Dermis microvascular lymphatic vessel endothelial cell (primary cell): ENCODE measurements around the gene GRIK4. TPM values are rescaled to one million over a fixed set of nuclear protein-coding genes. Genes with fewer than 3 reads are reported as not detected.
"Not testable (repeated sequence)": the region's sequence is repeated elsewhere in the genome, so short reads cannot be mapped to it uniquely, and the experiment has no call there.

Source experiments
- DNase-seq, 2 donors: peaks; one replicate each; pipeline versions ENCODE4 v3.0.0 to v3.0.0-alpha.2; 2010; ENCODE audit warnings: low read depth in 2 of 2
- total RNA-seq: library from RNA; depleted of rRNA; stranded (reverse); fragments of >200 nt; gene quantifications from 2 replicates; pipeline ENCODE4 v1.2.1, GENCODE V29; 2014

GRIK4 gene
- total RNA-seq, 1 donor from 2014 or later = not detected

GRCh38 chr11:120740380-120740779 is 228.8 kb downstream of the GRIK4 start:
- DNase-seq = no peak

- no peak for DNase-seq
Measured at GRCh38 chr11:120744016-120744994, 232.8 kb downstream of the GRIK4 start.

GRCh38 chr11:120746376-120746775 is 234.8 kb downstream of the GRIK4 start:
- DNase-seq = no peak

- no peak for DNase-seq
Measured at GRCh38 chr11:120746836-120747609, 235.5 kb downstream of the GRIK4 start.

- no peak for DNase-seq
Measured at GRCh38 chr11:120747850-120748814, 236.6 kb downstream of the GRIK4 start.

- DNase-seq = no peak
Measured at GRCh38 chr11:120749395-120749794, 237.8 kb downstream of the GRIK4 start.

- no peak for DNase-seq
Measured at GRCh38 chr11:120750647-120751549, 239.3 kb downstream of the GRIK4 start.

GRCh38 chr11:120751550-120751949 is 240.0 kb downstream of the GRIK4 start:
- no peak for DNase-seq

- no peak for DNase-seq
Measured at GRCh38 chr11:120752668-120753067, 241.1 kb downstream of the GRIK4 start.

- no peak for DNase-seq
Measured at GRCh38 chr11:120756931-120757330, 245.4 kb downstream of the GRIK4 start.

GRCh38 chr11:120759046-120759445 is 247.5 kb downstream of the GRIK4 start:
- DNase-seq = no peak

GRCh38 chr11:120765710-120766109 is 254.2 kb downstream of the GRIK4 start:
- not testable (repeated sequence) for DNase-seq

- no peak for DNase-seq
Measured at GRCh38 chr11:120766318-120766717, 254.8 kb downstream of the GRIK4 start.

- no peak for DNase-seq
Measured at GRCh38 chr11:120768949-120769348, 257.4 kb downstream of the GRIK4 start.

- no peak for DNase-seq
Measured at GRCh38 chr11:120769906-120770305, 258.4 kb downstream of the GRIK4 start.

GRCh38 chr11:120771551-120772060 is 260.1 kb downstream of the GRIK4 start:
- DNase-seq = no peak

- DNase-seq = peak in 1 of 2 donors; percentile 48
Measured at GRCh38 chr11:120773501-120774031, 262.0 kb downstream of the GRIK4 start.

GRCh38 chr11:120774591-120775386 is 263.2 kb downstream of the GRIK4 start:
- no peak for DNase-seq
